Lower leg skin (tissue), 4 donors: Measurements from ENCODE around the gene RNASE8. TPM values are rescaled to one million over a fixed set of nuclear protein-coding genes. Genes with fewer than 3 reads are reported as not detected.

ENCODE experiments used
- DNase-seq, 2 donors: peaks; one replicate each; pipeline ENCODE4 v3.0.0-alpha.2; 2019; ENCODE audit warnings: low spot score in 2 of 2
- H3K4me3 ChIP-seq: fragments of 200-600 bp; sonication (generic); 2 replicates; pipeline ENCODE4 v1.5.1; 2017; ENCODE audit warnings: mild to moderate bottlenecking, low read depth; ENCODE audit not compliant: poor library complexity, severe bottlenecking
- CTCF ChIP-seq, 3 donors: fragments of 450-650 bp; IDR thresholded peaks; one replicate each; pipeline ENCODE4 v1.5.1; 2016; ENCODE audit warnings: antibody characterized with exemption in 3 of 3, mild to moderate bottlenecking in 3 of 3, moderate library complexity in 2 of 3
- POLR2A ChIP-seq, 2 donors: fragments of 450-650 bp; IDR thresholded peaks; one replicate each; pipeline ENCODE4 v1.6.1; 2016 to 2017; ENCODE audit warnings: antibody characterized with exemption in 2 of 2, mild to moderate bottlenecking in 1 of 2, moderate library complexity in 1 of 2
- WGBS, 2 donors: methylation state at CpG; one replicate each; pipeline ENCODE4 v1.1.5; 2018; 5-methylcytosine and 5-hydroxymethylcytosine counted together
- intact Hi-C: fragments of 100-400 bp; cut with DNase I; formaldehyde crosslinking; loops from one replicate; pipeline ENCODE4 v1.15.0; 2023; ENCODE audit warnings: low total_unique reads
- total RNA-seq, 4 donors: library from RNA; depleted of rRNA; stranded (reverse); fragments of >200 nt; gene quantifications; one replicate each; pipeline ENCODE4 v1.1.0, GENCODE V29; 2016

RNASE8 gene
- total RNA-seq, 4 donors from 2014 or later = not detected

GRCh38 chr14:21016413-21017190 lies 41.0 kb upstream of the RNASE8 start:
- intact Hi-C loops = loop anchor here (10.0 kb wide), 1 partner anchor 78 kb away; the partner anchor contains the start of gene ZNF219
- TF ChIP-seq POLR2A (IDR thresholded peaks at IDR 0.05) (no peak), CTCF (IDR thresholded peaks at IDR 0.05) (no peak)
- WGBS, 2 donors = 58 to 63% methylated on average over 9 of the region's 9 CpGs
- H3K4me3 ChIP-seq = no peak overlapping the region
- DNase-seq = peak in 1 of 2 donors; percentile 70

GRCh38 chr14:21017528-21018245 lies 39.9 kb upstream of the RNASE8 start:
- 74 to 76% methylated on average over 28 of the region's 28 CpGs for whole genome bisulfite sequencing, 2 donors
- H3K4me3 ChIP-seq = no peak overlapping the region
- TF ChIP-seq POLR2A (IDR thresholded peaks at IDR 0.05) (no peak), CTCF (IDR thresholded peaks at IDR 0.05) (no peak)
- intact Hi-C loops = loop anchor here (10.0 kb wide), 1 partner anchor 77 kb away; the partner anchor contains the start of gene ZNF219
- DNase-seq = peak in 1 of 2 donors; percentile 81

- WGBS, 2 donors = 79 to 81% methylated on average over 7 of the region's 7 CpGs
- intact Hi-C loops = loop anchor here (10.0 kb wide), 1 partner anchor 77 kb away; the partner anchor contains the start of gene ZNF219
- TF ChIP-seq CTCF (IDR thresholded peaks at IDR 0.05) (no peak), POLR2A (IDR thresholded peaks at IDR 0.05) (no peak)
- H3K4me3 ChIP-seq = no peak overlapping the region
- DNase-seq = peak in 1 of 2 donors; percentile 79
Observed at GRCh38 chr14:21018286-21018685, 39.3 kb upstream of the RNASE8 start.

- 91 to 93% methylated on average over 3 of the region's 3 CpGs for WGBS, 2 donors
- intact Hi-C loops = loop anchor here (10.0 kb wide), 1 partner anchor 76 kb away; the partner anchor contains the start of gene ZNF219
- DNase-seq = no peak
- TF ChIP-seq CTCF (IDR thresholded peaks at IDR 0.05) (no peak), POLR2A (IDR thresholded peaks at IDR 0.05) (no peak)
- no peak overlapping the region for H3K4me3 ChIP-seq
Observed at GRCh38 chr14:21018781-21019180, 38.8 kb upstream of the RNASE8 start.

- no peak for DNase-seq
- TF ChIP-seq POLR2A (IDR thresholded peaks at IDR 0.05) = no peak
- TF ChIP-seq CTCF (IDR thresholded peaks at IDR 0.05) = no peak
- H3K4me3 ChIP-seq = no peak overlapping the region
- intact Hi-C loops = loop anchor here (10.0 kb wide), 1 partner anchor 75 kb away; the partner anchor contains the start of gene ZNF219
- 63 to 75% methylated on average over 1 of the region's 1 CpG for WGBS, 2 donors
Observed at GRCh38 chr14:21019366-21019765, 38.3 kb upstream of the RNASE8 start.
